ENCODE results near the gene STRIT1.

- TF ChIP-seq BCL3 (IDR thresholded peaks at IDR 0.05; ENCODE audit: borderline replicate concordance, insufficient read depth, low read depth, low read length, poor library complexity, severe bottlenecking): no peak
- no peak for TF ChIP-seq CHD2 (IDR thresholded peaks at IDR 0.05; ENCODE audit: borderline replicate concordance, low read depth, low read length)
- TF ChIP-seq MAX (IDR thresholded peaks at IDR 0.05; ENCODE audit: low read depth, low read length): no peak
- TF ChIP-seq, protein P1, sequence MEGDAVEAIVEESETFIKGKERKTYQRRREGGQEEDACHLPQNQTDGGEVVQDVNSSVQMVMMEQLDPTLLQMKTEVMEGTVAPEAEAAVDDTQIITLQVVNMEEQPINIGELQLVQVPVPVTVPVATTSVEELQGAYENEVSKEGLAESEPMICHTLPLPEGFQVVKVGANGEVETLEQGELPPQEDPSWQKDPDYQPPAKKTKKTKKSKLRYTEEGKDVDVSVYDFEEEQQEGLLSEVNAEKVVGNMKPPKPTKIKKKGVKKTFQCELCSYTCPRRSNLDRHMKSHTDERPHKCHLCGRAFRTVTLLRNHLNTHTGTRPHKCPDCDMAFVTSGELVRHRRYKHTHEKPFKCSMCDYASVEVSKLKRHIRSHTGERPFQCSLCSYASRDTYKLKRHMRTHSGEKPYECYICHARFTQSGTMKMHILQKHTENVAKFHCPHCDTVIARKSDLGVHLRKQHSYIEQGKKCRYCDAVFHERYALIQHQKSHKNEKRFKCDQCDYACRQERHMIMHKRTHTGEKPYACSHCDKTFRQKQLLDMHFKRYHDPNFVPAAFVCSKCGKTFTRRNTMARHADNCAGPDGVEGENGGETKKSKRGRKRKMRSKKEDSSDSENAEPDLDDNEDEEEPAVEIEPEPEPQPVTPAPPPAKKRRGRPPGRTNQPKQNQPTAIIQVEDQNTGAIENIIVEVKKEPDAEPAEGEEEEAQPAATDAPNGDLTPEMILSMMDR (IDR thresholded peaks at IDR 0.05 in 2 of 3, conservative IDR thresholded peaks at IDR 0.05 in 1 of 3; ENCODE audit: control insufficient read depth in 2 of 3, extremely low read depth in 1 of 3, insufficient read depth in 1 of 3, low read depth in 3 of 3, low read length in 3 of 3): no peak
- no peak for TF ChIP-seq POLR2A (IDR thresholded peaks at IDR 0.05; ENCODE audit: low read depth, low read length)
- no peak for TF ChIP-seq TCF7 (IDR thresholded peaks at IDR 0.05; ENCODE audit: borderline replicate concordance)
Observed at GRCh38 chr3:155282385-155283091, 10.9 kb downstream of the STRIT1 start.
